Measurements from ENCODE around the gene ZNF74.
A peak's percentile ranks its signal among the peaks of the same experiment; 100 is the strongest.
"Not testable (repeated sequence)": the region's sequence is repeated elsewhere in the genome, so short reads cannot be mapped to it uniquely, and the experiment has no call there.

The ZNF74 gene

DNA sequence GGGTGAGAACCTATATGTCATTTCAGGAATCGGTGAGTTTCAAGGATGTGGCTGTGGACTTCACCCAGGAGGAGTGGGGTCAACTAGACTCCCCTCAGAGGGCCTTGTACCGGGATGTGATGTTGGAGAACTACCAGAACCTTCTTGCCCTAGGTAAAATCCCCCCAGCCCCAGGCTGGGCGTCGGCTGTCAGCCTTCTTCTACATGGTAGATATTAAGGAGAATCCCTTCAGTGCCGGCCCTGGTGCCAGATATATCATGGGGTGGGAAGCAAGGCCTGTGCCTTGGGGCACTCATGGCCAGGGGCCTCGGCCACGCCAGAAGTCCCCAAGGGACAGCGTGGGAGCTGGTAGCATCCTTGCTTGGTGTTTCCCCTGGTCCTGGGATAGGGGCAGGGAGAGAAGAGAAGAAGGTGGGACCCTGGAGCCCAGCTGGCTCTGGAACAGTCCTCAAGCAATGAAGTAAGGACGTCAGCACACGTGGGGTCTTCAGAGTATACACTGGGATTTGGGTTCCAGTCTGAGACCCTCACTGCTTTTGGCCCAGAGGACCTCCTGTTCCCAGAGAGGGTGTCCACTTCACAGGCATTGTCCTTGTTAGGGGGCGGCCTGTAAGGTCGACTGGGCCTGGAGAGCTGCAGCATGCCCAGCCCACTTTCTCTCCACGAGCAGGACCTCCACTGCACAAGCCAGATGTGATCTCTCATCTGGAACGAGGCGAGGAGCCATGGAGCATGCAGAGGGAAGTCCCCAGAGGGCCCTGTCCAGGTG is 6.8 kb downstream of the ZNF74 start:
- no peak for DNase-seq (ENCODE audit: low read depth in 2 of 2)

- no peak for DNase-seq (ENCODE audit: low read depth in 2 of 2)
Observed at GRCh38 chr22:20401376-20402014, 7.5 kb downstream of the ZNF74 start.

DNA sequence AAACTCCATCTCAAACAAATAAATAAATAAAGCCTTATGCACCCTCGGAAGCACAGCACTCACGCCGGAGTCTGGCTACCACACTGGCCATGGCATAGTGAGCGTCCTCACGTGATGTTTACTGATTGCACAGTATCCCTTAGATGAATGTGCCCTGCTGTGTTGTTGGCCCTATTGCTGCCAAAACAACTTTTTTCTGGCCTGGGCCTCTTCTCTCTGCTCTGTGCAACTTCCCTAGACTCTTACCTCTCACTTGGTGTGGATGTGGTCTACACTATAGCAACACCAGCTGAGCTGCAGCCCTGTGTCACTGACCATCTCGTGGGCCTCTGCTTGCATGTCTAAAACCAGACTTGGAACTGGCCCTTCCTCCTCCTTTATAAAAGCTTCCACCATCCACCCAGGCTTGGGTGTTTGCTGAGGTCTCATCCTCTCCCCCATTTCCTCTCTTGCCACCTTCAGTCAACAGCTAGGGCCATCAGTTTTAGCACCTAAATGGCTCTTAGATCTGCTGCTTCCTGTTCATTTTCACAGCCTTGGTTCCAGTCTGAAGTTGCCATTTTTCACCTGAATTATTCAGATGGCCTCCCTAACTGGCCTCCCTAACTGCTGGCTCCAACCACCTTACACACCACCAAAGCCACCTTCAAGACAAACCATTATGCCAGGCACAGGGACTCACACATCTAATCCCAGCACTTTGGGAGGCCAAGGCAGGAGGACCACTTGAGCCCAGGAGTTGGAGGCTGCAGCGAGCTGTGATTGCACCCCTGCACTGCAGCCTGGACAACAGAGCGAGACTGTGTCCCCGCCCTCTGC is 9.2 kb downstream of the ZNF74 start:
- DNase-seq (ENCODE audit: low read depth in 2 of 2), result no peak

DNA sequence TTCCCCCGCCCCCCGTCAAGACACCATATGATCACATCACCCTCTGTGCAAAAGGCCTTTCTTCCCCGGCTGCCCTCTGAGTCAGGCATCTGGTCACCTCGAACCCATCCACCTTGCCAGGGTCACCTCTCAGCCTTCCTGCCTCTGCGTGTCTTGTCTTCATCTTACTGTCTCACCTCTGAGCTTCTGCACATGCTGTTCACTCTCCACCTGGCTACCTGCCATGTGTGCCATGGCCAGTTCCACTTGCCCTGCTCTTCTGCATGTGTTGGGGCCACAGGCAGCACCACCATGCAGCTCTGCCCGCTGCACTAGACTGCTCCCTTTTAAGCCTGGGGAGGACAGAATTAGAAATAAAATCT is 9.8 kb downstream of the ZNF74 start:
- no peak for DNase-seq (ENCODE audit: low read depth in 2 of 2)

DNA sequence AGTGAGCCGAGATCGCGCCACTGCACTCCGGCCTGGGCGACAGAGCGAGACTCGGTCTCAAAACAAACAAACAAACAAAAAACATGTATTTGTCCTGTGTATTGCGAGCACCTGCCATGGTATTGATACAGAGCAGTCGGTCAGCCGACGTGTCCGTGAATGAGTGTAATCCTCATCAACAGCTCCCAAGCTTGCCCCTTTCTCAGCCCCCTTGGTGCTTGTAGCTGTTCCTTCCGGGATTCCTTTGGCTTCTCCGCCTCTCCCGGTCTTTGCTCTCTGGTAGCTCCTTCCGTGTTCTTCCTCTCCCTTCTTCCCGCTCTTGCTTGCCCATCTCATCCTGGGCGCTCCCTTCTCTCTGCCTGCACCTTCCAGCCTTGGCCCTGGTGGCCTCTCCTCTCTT is 10.9 kb downstream of the ZNF74 start:
- no peak for DNase-seq (ENCODE audit: low read depth in 2 of 2)

DNA sequence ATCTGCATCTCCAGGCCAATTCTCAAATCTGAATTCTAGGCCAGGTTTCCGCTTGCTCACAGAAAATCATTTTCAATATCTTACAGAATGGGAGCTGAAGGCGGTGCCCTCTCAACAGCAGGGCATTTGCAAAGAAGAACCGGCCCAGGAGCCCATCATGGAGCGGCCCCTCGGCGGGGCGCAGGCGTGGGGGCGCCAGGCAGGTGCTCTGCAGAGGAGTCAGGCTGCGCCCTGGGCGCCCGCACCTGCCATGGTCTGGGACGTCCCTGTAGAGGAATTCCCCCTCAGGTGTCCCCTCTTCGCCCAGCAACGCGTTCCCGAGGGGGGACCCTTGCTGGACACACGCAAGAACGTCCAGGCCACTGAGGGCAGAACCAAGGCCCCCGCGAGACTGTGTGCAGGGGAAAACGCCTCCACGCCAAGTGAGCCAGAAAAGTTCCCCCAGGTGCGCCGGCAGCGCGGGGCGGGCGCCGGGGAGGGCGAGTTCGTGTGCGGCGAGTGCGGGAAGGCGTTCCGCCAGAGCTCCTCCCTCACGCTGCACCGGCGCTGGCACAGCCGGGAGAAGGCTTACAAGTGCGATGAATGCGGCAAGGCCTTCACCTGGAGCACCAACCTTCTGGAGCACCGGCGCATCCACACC is 11.5 kb downstream of the ZNF74 start:
- no peak for DNase-seq (ENCODE audit: low read depth in 2 of 2)

GRCh38 chr22:20405931-20406685 is 12.2 kb downstream of the ZNF74 start:
- DNase-seq (ENCODE audit: low read depth in 2 of 2), result no peak

DNA sequence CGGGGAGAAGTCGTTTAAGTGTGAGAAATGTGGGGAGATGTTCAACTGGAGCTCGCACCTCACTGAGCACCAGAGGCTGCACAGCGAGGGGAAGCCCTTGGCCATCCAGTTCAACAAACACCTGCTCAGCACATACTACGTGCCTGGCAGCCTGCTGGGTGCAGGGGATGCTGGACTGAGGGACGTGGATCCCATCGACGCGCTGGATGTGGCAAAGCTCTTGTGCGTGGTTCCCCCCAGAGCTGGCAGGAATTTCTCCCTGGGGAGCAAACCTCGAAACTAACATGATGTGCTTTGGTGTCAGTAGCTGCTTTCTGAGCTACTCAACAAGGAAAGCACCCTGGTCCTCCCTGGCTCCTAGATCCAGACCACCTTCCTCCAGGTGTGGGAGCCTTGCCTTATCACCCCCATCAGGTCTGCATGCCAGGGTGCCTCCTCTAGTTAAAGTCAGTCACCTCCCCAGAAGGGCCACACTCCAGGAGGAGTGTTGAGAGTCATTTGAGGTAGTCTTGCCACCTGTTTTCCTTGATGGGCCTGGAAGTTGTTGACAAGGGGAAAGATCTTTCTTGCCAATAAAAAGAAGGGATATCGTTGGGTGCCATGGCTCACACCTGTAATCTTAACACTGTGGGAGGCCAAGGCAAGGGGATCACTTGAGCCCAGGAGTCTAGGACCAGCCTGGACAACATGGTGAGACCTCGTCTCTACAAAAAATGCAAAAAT is 12.9 kb downstream of the ZNF74 start:
- no peak for DNase-seq (ENCODE audit: low read depth in 2 of 2)

DNA sequence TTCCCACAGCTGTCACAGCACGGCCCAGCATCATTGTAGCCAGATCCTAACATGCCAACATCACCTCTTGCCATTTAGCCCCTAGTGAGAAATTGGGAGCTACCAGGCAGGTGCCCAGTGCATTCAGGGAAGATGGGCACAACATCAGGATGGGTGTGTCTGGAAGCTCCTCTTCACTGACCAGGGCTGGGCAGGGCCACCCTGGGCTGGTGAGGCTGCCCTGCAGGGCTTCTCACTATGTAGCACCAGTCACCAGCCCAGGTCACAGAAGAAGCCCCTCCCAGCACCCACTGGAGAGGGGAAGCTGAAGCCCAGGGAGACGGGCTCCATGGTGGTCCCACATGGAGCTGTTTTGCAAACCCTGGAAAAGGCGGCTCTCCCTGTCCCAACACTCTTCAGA is 13.9 kb downstream of the ZNF74 start:
- DNase-seq (ENCODE audit: low read depth in 2 of 2), result no peak

GRCh38 chr22:20408891-20409290 is 14.9 kb downstream of the ZNF74 start:
- DNase-seq (ENCODE audit: low read depth in 2 of 2), result no peak

GRCh38 chr22:20409385-20409784 is 15.4 kb downstream of the ZNF74 start:
- DNase-seq (ENCODE audit: low read depth in 2 of 2), result not testable (repeated sequence)

DNA sequence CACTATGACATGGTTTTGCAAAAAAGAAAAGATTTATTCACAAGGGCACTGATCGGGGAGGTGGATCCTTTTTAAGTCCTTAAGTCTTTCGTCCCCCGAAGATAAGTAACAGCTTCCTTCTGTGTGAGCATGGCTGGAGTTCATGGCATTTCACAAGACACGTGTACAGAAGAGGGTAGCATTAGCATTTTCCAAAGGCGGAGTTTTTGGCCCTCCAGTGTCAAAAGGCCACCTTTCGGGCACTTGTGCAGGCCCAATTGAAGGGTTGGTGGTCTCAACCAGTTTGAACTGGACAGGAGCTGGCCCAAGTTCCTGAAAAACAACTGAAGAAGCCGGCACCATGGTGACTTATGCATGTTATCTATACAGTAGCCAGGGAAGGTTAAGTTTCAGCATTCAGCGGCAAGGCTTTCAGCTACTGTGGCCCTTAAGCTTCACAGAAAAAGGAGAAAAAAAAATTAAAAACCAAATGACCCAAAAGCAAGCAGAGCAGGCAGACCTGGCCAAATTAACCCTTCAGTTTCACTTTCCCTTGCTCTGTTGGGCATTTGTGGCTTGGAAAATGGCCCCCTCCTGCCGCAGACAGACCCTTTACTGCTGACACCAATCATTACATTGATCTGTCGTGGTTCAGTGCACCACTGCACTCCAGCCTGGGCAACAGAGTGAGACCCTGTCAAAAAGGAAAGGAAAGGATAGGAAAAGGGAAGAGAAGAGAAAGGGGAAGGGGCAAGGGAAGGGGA is 18.7 kb downstream of the ZNF74 start:
- DNase-seq (ENCODE audit: low read depth in 2 of 2), result no peak

GRCh38 chr22:20413217-20414058 is 19.5 kb downstream of the ZNF74 start:
- DNase-seq (ENCODE audit: low read depth in 2 of 2), result no peak

DNA sequence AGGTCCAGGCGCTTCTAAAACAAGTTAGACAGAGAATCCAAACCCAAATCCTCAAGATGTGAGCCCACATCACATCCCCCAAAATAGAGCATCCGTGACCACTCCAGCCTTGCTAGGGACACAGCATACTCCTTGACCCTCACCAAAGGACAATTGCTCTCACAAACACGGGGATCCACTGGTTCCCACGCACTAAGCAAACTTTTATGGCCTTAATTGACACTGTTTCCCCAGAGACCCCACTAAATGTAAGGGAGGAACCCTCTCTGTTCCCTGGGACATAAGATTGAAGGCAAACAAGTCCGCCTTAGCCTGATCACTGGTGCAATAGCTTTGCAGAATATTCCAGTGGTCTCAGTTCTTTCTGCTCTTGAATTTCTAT is 20.1 kb downstream of the ZNF74 start:
- no peak for DNase-seq (ENCODE audit: low read depth in 2 of 2)

GRCh38 chr22:20414450-20414849 is 20.5 kb downstream of the ZNF74 start:
- DNase-seq (ENCODE audit: low read depth in 2 of 2), result no peak

GRCh38 chr22:20415241-20415640 is 21.3 kb downstream of the ZNF74 start:
- DNase-seq (ENCODE audit: low read depth in 2 of 2), result not testable (repeated sequence)

DNA sequence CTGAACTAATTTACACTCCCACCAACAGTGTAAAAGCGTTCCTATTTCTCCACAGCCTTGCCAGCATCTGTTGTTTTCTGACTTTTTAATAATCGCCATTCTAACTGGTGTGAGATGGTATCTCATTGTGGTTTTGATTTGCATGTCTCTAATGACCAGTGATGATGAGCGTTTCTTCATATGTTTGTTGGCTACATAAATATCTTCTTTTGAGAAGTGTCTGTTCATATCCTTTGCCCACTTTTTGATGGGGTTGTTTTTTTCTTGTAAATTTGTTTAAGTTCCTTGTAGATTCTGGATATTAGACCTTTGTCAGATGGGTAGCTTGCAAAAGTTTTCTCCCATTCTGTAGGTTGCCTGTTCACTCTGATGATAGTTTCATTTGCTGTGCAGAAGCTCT is 21.7 kb downstream of the ZNF74 start:
- DNase-seq (ENCODE audit: low read depth in 2 of 2), result not testable (repeated sequence)

DNA sequence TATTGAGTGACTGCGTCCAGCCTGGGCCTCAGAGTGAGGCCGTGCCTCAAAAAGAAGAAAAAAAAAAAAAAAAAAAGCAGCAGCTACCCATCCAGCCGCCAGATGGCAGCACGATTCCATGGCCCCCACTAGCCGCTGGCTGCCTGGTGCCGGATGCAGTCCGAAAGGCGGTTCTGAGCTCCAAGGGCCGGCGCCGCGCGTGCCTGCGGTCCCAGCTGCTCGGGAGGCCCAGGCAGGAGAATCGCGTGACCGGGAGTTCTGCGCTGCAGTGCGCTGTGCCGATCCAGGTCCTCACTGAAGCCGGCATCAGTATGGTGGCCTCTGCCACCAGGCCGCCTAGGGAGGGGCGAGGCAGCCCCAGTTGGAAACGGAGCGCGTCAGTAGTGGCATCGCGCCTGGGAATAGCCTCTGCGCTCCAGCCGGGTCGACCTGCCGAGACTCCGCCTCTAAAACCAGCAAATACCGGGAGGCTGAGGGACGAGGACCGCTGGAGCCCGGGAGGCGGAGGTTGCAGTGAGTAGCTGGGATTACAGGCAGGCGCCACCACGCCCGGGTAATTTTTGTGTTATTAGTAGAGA is 24.3 kb downstream of the ZNF74 start:
- peak; percentile 48 to 51 for DNase-seq (ENCODE audit: low read depth in 2 of 2)

DNA sequence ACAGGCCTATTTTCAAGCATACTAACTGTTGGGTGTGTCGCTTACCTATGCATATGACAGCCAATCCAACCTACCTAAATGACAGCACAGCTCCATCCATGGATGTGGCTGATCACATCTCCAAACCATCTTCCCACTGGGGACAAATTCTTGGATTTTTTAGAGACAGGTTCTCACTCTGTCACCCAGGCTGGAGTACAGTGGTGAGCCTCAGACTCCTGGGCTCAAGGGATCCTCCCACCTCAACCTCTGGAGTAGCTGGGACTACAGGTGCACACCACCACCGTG is 25.7 kb downstream of the ZNF74 start:
- DNase-seq (ENCODE audit: low read depth in 2 of 2), result no peak
